Subcutaneous abdominal adipose tissue (tissue), 5 donors: ENCODE results near the gene C6orf62.
"Not testable (repeated sequence)": the region's sequence is repeated elsewhere in the genome, so short reads cannot be mapped to it uniquely, and the experiment has no call there.

Experiments used
- H3K27ac ChIP-seq: one replicate; pipeline ENCODE4 v1.7.0; 2013; ENCODE audit warnings: low read depth, mild to moderate bottlenecking, inconsistent platforms, low read length, moderate library complexity
- H3K27me3 ChIP-seq, 5 donors: one replicate each; pipeline ENCODE4 v1.7.0; 2013; ENCODE audit warnings: low read length in 5 of 5, inconsistent platforms in 1 of 5; ENCODE audit not compliant: control insufficient read depth in 5 of 5, insufficient read depth in 4 of 5
- H3K36me3 ChIP-seq, 5 donors: one replicate each; pipeline ENCODE4 v1.7.0; 2013; ENCODE audit warnings: low read length in 5 of 5; ENCODE audit not compliant: control insufficient read depth in 5 of 5, insufficient read depth in 5 of 5
- H3K4me1 ChIP-seq, 5 donors: one replicate each; pipeline ENCODE4 v1.7.0; 2013; ENCODE audit warnings: low read length in 5 of 5, mild to moderate bottlenecking in 3 of 5, moderate library complexity in 1 of 5; ENCODE audit not compliant: control insufficient read depth in 5 of 5, insufficient read depth in 5 of 5
- H3K4me3 ChIP-seq, 5 donors: one replicate each; pipeline ENCODE4 v1.7.0; 2013; ENCODE audit warnings: low read length in 5 of 5, low read depth in 1 of 5
- H3K9ac ChIP-seq, 5 donors: one replicate each; pipeline ENCODE4 v1.7.0; 2013; ENCODE audit warnings: low read length in 5 of 5, mild to moderate bottlenecking in 4 of 5, moderate library complexity in 3 of 5
- H3K9me3 ChIP-seq, 5 donors: one replicate each; pipeline ENCODE4 v1.7.0; 2013; ENCODE audit warnings: low read length in 5 of 5; ENCODE audit not compliant: control insufficient read depth in 5 of 5
- donor health status: healthy.
- donor health status: healthy.
- donor health status: healthy.
- donor health status: healthy.
- donor health status: healthy.

The C6orf62 gene

GRCh38 chr6:24720604-24721460 is 1.9 kb upstream of the C6orf62 start:
- peak overlapping the region; percentile 99 to 100 (median 100) for H3K9ac ChIP-seq
- no peaks in the 10 kb centered on the region for H3K9me3 ChIP-seq
- peak overlapping the region; percentile 100 for H3K27ac ChIP-seq
- H3K36me3 ChIP-seq = peaks cover 3 to 8% (median 6%) of the 10 kb centered on the region in 5 donors
- no peaks in the 10 kb centered on the region for H3K27me3 ChIP-seq
- H3K4me3 ChIP-seq = peak overlapping the region; percentile 94 to 100 (median 98)
- H3K4me1 ChIP-seq = peaks cover 0 to 43% (median 41%) of the 10 kb centered on the region in 5 donors

GRCh38 chr6:24720131-24720603 is 1.2 kb upstream of the C6orf62 start:
- peaks cover 4 to 14% (median 11%) of the 10 kb centered on the region in 5 donors for H3K36me3 ChIP-seq
- peak overlapping the region; percentile 99 to 100 (median 100) for H3K9ac ChIP-seq
- H3K4me3 ChIP-seq = peak overlapping the region; percentile 94 to 100 (median 98)
- peaks cover 0 to 50% (median 48%) of the 10 kb centered on the region in 5 donors for H3K4me1 ChIP-seq
- H3K9me3 ChIP-seq = no peaks in the 10 kb centered on the region
- H3K27me3 ChIP-seq = no peaks in the 10 kb centered on the region
- peak overlapping the region; percentile 100 for H3K27ac ChIP-seq

- Histone ChIP-seq H3K9ac (peak overlapping the region; percentile 86 to 100 (median 92)), H3K4me3 (peak overlapping the region; percentile 94 to 100 (median 98)), H3K4me1 (peaks cover 0 to 64% (median 63%) of the 10 kb centered on the region in 5 donors), H3K36me3 (peaks cover 15 to 29% (median 24%) of the 10 kb centered on the region in 5 donors), H3K27me3 (no peaks in the 10 kb centered on the region), H3K27ac (peak overlapping the region; percentile 100), H3K9me3 (no peaks in the 10 kb centered on the region)
Observed at GRCh38 chr6:24718449-24719124, 367 bp downstream of the C6orf62 start.

GRCh38 chr6:24716602-24717148 is 2.3 kb downstream of the C6orf62 start:
- H3K4me1 ChIP-seq = peaks cover 0 to 76% (median 73%) of the 10 kb centered on the region in 5 donors
- H3K27me3 ChIP-seq, H3K9me3 ChIP-seq: not testable (repeated sequence)
- H3K9ac ChIP-seq = peak overlapping the region in 3 of 5 donors; percentile 86 to 100 (median 89)
- H3K36me3 ChIP-seq = peaks cover 31 to 46% (median 35%) of the 10 kb centered on the region in 5 donors
- H3K27ac ChIP-seq = peak overlapping the region; percentile 100
- peak overlapping the region; percentile 37 to 100 (median 95) for H3K4me3 ChIP-seq

GRCh38 chr6:24710519-24711303 is 8.2 kb downstream of the C6orf62 start:
- Histone ChIP-seq H3K9me3 (no peaks in the 10 kb centered on the region), H3K36me3 (peaks cover 60 to 96% (median 80%) of the 10 kb centered on the region in 5 donors), H3K4me3 (no peak overlapping the region), H3K27me3 (no peaks in the 10 kb centered on the region), H3K4me1 (peaks cover 0 to 47% (median 39%) of the 10 kb centered on the region in 5 donors), H3K27ac (peak overlapping the region; percentile 2), H3K9ac (no peak overlapping the region)

- H3K36me3 ChIP-seq = peaks cover 65 to 94% (median 89%) of the 10 kb centered on the region in 5 donors
- H3K4me1 ChIP-seq = peaks cover 0 to 32% (median 24%) of the 10 kb centered on the region in 5 donors
- H3K27me3 ChIP-seq = no peaks in the 10 kb centered on the region
- H3K27ac ChIP-seq = no peak overlapping the region
- H3K4me3 ChIP-seq = no peak overlapping the region
- H3K9me3 ChIP-seq = no peaks in the 10 kb centered on the region
- H3K9ac ChIP-seq = no peak overlapping the region
Observed at GRCh38 chr6:24709014-24709711, 9.8 kb downstream of the C6orf62 start.

- peaks cover 0 to 27% (median 20%) of the 10 kb centered on the region in 5 donors for H3K4me1 ChIP-seq
- peaks cover 65 to 94% (median 88%) of the 10 kb centered on the region in 5 donors for H3K36me3 ChIP-seq
Observed at GRCh38 chr6:24708612-24709011, 10.3 kb downstream of the C6orf62 start.

GRCh38 chr6:24704468-24704867 is 14.5 kb downstream of the C6orf62 start:
- Histone ChIP-seq H3K4me1 (peaks cover 0 to 4% (median 2%) of the 10 kb centered on the region in 5 donors), H3K9me3 (no peaks in the 10 kb centered on the region), H3K9ac (peak overlapping the region in 1 of 5 donors; percentile 43), H3K27ac (peak overlapping the region; percentile 46), H3K36me3 (peaks cover 54 to 76% (median 59%) of the 10 kb centered on the region in 5 donors), H3K4me3 (no peak overlapping the region), H3K27me3 (no peaks in the 10 kb centered on the region)

More at GRCh38 chr6:24708612-24709011, 10.3 kb downstream of the C6orf62 start:
- no peaks in the 10 kb centered on the region for H3K27me3 ChIP-seq
- no peak overlapping the region for H3K27ac ChIP-seq
- no peak overlapping the region for H3K4me3 ChIP-seq
- no peaks in the 10 kb centered on the region for H3K9me3 ChIP-seq
- no peak overlapping the region for H3K9ac ChIP-seq
